Measurements from ENCODE around the gene TPD52L1. TPM values are rescaled to one million over a fixed set of nuclear protein-coding genes. Genes with fewer than 3 reads are reported as not detected.

TPD52L1 gene
- total and polyA plus RNA-seq, 2 experiments from 2014 or later, result 22.8 to 24.0 TPM

DNA sequence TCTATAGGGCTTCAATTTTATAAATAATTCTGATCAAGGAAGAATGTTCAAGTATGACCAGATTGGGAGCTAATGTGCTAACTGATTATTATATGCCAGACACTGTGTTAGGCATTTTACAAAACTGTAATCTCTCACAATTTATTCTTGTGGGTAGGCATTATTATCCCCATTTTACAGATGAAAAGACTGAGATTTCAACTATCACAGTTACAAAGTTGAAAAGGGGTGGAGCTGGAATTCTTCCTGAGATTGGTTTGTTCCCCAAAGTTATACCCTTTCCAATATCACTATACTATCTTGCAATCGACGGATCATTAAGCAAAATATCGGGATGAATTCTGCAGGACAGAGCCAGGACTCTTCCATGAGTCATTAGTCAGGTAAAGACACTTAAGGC, 57.1 kb downstream of the TPD52L1 start:
- Mint-ChIP-seq H3K36me3 (ENCODE audit: low read depth) (no peaks in the 10 kb centered on the region), H3K4me3 (no peak overlapping the region), H3K4me1 (no peaks in the 10 kb centered on the region), H3K27me3 (ENCODE audit: insufficient read depth, low read depth, poor library complexity) (no peaks in the 10 kb centered on the region), H3K27ac (no peak overlapping the region), H3K9me3 (no peaks in the 10 kb centered on the region)
- Histone ChIP-seq H3K27ac (ENCODE audit: low read depth) (no peak overlapping the region), H3K9me2 (ENCODE audit: insufficient read depth) (peaks cover 6% of the 10 kb centered on the region; the same call in 1 of the 2 replicates), H3K36me3 (ENCODE audit: insufficient read depth) (no peaks in the 10 kb centered on the region), H3K4me3 (no peak overlapping the region), H3K4me2 (no peak overlapping the region), H3K27me3 (ENCODE audit: insufficient read depth) (no peaks in the 10 kb centered on the region), H3K4me1 (ENCODE audit: insufficient read depth) (no peaks in the 10 kb centered on the region), H3F3A (replicated peaks; ENCODE audit: low read depth) (no peaks in the 10 kb centered on the region), H4K20me1 (replicated peaks; ENCODE audit: insufficient read depth) (no peaks in the 10 kb centered on the region), H3K79me2 (replicated peaks; ENCODE audit: insufficient read depth) (no peaks in the 10 kb centered on the region), H2AFZ (no peak overlapping the region)
- TF ChIP-seq, protein P1, sequence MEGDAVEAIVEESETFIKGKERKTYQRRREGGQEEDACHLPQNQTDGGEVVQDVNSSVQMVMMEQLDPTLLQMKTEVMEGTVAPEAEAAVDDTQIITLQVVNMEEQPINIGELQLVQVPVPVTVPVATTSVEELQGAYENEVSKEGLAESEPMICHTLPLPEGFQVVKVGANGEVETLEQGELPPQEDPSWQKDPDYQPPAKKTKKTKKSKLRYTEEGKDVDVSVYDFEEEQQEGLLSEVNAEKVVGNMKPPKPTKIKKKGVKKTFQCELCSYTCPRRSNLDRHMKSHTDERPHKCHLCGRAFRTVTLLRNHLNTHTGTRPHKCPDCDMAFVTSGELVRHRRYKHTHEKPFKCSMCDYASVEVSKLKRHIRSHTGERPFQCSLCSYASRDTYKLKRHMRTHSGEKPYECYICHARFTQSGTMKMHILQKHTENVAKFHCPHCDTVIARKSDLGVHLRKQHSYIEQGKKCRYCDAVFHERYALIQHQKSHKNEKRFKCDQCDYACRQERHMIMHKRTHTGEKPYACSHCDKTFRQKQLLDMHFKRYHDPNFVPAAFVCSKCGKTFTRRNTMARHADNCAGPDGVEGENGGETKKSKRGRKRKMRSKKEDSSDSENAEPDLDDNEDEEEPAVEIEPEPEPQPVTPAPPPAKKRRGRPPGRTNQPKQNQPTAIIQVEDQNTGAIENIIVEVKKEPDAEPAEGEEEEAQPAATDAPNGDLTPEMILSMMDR (conservative IDR thresholded peaks at IDR 0.05; ENCODE audit: low read depth in 2 of 2), result no peak
- no peak for TF ChIP-seq NANOG (IDR thresholded peaks at IDR 0.05; ENCODE audit: borderline replicate concordance)
- no peak for TF ChIP-seq REST (IDR thresholded peaks at IDR 0.05; ENCODE audit: unreplicated experiment)
- ATAC-seq (no peak), DNase-seq (ENCODE audit: low spot score) (no peak)

DNA sequence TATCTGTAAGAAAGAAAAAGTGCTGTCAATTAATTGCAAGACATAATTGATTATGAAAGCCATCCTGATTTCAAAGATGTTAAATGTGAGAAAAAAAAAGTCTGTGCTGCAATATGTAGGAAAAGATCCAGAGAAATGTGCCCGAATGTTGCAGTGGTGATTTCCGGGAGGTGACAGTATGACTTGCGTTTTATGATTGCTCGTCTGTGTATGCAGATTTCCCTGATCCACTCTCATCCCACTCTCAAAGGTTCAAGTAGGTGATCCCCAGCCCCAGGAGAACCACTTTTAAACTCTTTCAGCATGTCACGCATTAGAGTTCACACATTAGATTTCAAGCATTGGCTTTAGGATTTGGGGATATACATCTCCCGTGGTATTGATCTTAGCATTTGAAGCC, 57.8 kb downstream of the TPD52L1 start:
- Histone ChIP-seq H3K4me3 (no peak overlapping the region), H3K27ac (ENCODE audit: low read depth) (no peak overlapping the region), H3K36me3 (ENCODE audit: insufficient read depth) (no peaks in the 10 kb centered on the region), H4K20me1 (replicated peaks; ENCODE audit: insufficient read depth) (no peaks in the 10 kb centered on the region), H3F3A (replicated peaks; ENCODE audit: low read depth) (no peaks in the 10 kb centered on the region), H3K27me3 (ENCODE audit: insufficient read depth) (no peaks in the 10 kb centered on the region), H2AFZ (no peak overlapping the region), H3K9me2 (ENCODE audit: insufficient read depth) (peaks cover 6% of the 10 kb centered on the region; the same call in 1 of the 2 replicates), H3K4me2 (no peak overlapping the region), H3K4me1 (ENCODE audit: insufficient read depth) (no peaks in the 10 kb centered on the region), H3K79me2 (replicated peaks; ENCODE audit: insufficient read depth) (no peaks in the 10 kb centered on the region)
- Mint-ChIP-seq H3K4me3 (no peak overlapping the region), H3K4me1 (no peaks in the 10 kb centered on the region), H3K27ac (no peak overlapping the region), H3K27me3 (ENCODE audit: insufficient read depth, low read depth, poor library complexity) (no peaks in the 10 kb centered on the region), H3K36me3 (ENCODE audit: low read depth) (no peaks in the 10 kb centered on the region), H3K9me3 (no peaks in the 10 kb centered on the region)
- no peak for ATAC-seq
- no peak for DNase-seq (ENCODE audit: low spot score)
- TF ChIP-seq ZNF331 (CRISPR knock-in tag; IDR thresholded peaks at IDR 0.05; ENCODE audit: low read depth), result no peak
- no peak for TF ChIP-seq JUNB (IDR thresholded peaks at IDR 0.05; ENCODE audit: unreplicated experiment)
- no peak for TF ChIP-seq NANOG (IDR thresholded peaks at IDR 0.05; ENCODE audit: borderline replicate concordance)
- TF ChIP-seq ZNF114 (CRISPR knock-in tag; IDR thresholded peaks at IDR 0.05), result no peak
- TF ChIP-seq, protein P2, sequence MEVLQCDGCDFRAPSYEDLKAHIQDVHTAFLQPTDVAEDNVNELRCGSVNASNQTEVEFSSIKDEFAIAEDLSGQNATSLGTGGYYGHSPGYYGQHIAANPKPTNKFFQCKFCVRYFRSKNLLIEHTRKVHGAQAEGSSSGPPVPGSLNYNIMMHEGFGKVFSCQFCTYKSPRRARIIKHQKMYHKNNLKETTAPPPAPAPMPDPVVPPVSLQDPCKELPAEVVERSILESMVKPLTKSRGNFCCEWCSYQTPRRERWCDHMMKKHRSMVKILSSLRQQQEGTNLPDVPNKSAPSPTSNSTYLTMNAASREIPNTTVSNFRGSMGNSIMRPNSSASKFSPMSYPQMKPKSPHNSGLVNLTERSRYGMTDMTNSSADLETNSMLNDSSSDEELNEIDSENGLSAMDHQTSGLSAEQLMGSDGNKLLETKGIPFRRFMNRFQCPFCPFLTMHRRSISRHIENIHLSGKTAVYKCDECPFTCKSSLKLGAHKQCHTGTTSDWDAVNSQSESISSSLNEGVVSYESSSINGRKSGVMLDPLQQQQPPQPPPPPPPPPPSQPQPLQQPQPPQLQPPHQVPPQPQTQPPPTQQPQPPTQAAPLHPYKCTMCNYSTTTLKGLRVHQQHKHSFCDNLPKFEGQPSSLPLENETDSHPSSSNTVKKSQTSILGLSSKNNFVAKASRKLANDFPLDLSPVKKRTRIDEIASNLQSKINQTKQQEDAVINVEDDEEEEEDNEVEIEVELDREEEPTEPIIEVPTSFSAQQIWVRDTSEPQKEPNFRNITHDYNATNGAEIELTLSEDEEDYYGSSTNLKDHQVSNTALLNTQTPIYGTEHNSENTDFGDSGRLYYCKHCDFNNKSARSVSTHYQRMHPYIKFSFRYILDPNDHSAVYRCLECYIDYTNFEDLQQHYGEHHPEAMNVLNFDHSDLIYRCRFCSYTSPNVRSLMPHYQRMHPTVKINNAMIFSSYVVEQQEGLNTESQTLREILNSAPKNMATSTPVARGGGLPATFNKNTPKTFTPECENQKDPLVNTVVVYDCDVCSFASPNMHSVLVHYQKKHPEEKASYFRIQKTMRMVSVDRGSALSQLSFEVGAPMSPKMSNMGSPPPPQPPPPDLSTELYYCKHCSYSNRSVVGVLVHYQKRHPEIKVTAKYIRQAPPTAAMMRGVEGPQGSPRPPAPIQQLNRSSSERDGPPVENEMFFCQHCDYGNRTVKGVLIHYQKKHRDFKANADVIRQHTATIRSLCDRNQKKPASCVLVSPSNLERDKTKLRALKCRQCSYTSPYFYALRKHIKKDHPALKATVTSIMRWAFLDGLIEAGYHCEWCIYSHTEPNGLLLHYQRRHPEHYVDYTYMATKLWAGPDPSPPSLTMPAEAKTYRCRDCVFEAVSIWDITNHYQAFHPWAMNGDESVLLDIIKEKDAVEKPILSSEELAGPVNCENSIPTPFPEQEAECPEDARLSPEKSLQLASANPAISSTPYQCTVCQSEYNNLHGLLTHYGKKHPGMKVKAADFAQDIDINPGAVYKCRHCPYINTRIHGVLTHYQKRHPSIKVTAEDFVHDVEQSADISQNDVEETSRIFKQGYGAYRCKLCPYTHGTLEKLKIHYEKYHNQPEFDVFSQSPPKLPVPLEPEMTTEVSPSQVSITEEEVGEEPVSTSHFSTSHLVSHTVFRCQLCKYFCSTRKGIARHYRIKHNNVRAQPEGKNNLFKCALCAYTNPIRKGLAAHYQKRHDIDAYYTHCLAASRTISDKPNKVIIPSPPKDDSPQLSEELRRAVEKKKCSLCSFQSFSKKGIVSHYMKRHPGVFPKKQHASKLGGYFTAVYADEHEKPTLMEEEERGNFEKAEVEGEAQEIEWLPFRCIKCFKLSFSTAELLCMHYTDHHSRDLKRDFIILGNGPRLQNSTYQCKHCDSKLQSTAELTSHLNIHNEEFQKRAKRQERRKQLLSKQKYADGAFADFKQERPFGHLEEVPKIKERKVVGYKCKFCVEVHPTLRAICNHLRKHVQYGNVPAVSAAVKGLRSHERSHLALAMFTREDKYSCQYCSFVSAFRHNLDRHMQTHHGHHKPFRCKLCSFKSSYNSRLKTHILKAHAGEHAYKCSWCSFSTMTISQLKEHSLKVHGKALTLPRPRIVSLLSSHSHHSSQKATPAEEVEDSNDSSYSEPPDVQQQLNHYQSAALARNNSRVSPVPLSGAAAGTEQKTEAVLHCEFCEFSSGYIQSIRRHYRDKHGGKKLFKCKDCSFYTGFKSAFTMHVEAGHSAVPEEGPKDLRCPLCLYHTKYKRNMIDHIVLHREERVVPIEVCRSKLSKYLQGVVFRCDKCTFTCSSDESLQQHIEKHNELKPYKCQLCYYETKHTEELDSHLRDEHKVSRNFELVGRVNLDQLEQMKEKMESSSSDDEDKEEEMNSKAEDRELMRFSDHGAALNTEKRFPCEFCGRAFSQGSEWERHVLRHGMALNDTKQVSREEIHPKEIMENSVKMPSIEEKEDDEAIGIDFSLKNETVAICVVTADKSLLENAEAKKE (CRISPR knock-in tag; IDR thresholded peaks at IDR 0.05), result no peak
- no peak for TF ChIP-seq POLR2AphosphoS5 (IDR thresholded peaks at IDR 0.05; ENCODE audit: low read depth)

Measured in GM23338 (cell line).